ENCODE data around the gene RSKR.
A peak's percentile ranks its signal among the peaks of the same experiment; 100 is the strongest.

Gene RSKR

GRCh38 chr17:28657756-28658155 is 43.8 kb upstream of the RSKR start:
- TF ChIP-seq REST (IDR thresholded peaks at IDR 0.05; ENCODE audit: insufficient read depth in 1 of 2, low read depth in 2 of 2, low read length in 2 of 2) (no peak), FOXP2 (optimal IDR thresholded peaks at IDR 0.05; ENCODE audit: borderline replicate concordance, extremely low read depth, extremely low read length, insufficient read depth) (no peak)

- no peak for TF ChIP-seq POLR2AphosphoS5 (IDR thresholded peaks at IDR 0.05; ENCODE audit: low read depth, low read length)
- TF ChIP-seq FOXP2 (optimal IDR thresholded peaks at IDR 0.05; ENCODE audit: borderline replicate concordance, extremely low read depth, extremely low read length, insufficient read depth) = no peak
- no peak for TF ChIP-seq SIN3A (IDR thresholded peaks at IDR 0.05; ENCODE audit: borderline replicate concordance, insufficient read depth, low read length)
Observed at GRCh38 chr17:28655160-28655559, 41.2 kb upstream of the RSKR start.

GRCh38 chr17:28648698-28649097 is 34.7 kb upstream of the RSKR start:
- TF ChIP-seq FOXP2 (optimal IDR thresholded peaks at IDR 0.05; ENCODE audit: borderline replicate concordance, extremely low read depth, extremely low read length, insufficient read depth) = no peak
- no peak for TF ChIP-seq REST (IDR thresholded peaks at IDR 0.05; ENCODE audit: insufficient read depth in 1 of 2, low read depth in 2 of 2, low read length in 2 of 2)
- no peak for TF ChIP-seq POLR2AphosphoS5 (IDR thresholded peaks at IDR 0.05; ENCODE audit: low read depth, low read length)
- no peak for TF ChIP-seq SIN3A (IDR thresholded peaks at IDR 0.05; ENCODE audit: borderline replicate concordance, insufficient read depth, low read length)
- no peak for TF ChIP-seq TAF1 (IDR thresholded peaks at IDR 0.05; ENCODE audit: borderline replicate concordance, insufficient read depth, low read length)

- TF ChIP-seq TAF1 (IDR thresholded peaks at IDR 0.05; ENCODE audit: borderline replicate concordance, insufficient read depth, low read length) = no peak
Observed at GRCh38 chr17:28646039-28646754, 32.2 kb upstream of the RSKR start.

- TF ChIP-seq FOXP2 (optimal IDR thresholded peaks at IDR 0.05; ENCODE audit: borderline replicate concordance, extremely low read depth, extremely low read length, insufficient read depth) (no peak), SIN3A (IDR thresholded peaks at IDR 0.05; ENCODE audit: borderline replicate concordance, insufficient read depth, low read length) (no peak), POLR2AphosphoS5 (IDR thresholded peaks at IDR 0.05; ENCODE audit: low read depth, low read length) (no peak), TAF1 (IDR thresholded peaks at IDR 0.05; ENCODE audit: borderline replicate concordance, insufficient read depth, low read length) (no peak), REST (IDR thresholded peaks at IDR 0.05; ENCODE audit: insufficient read depth in 1 of 2, low read depth in 2 of 2, low read length in 2 of 2) (no peak)
Observed at GRCh38 chr17:28645576-28645939, 31.6 kb upstream of the RSKR start.

- TF ChIP-seq REST (IDR thresholded peaks at IDR 0.05; ENCODE audit: insufficient read depth in 1 of 2, low read depth in 2 of 2, low read length in 2 of 2) (0 out of 4 replicates have a peak, but pooled peaks of 1 of the 2 experiments have one; percentile 24), FOXP2 (optimal IDR thresholded peaks at IDR 0.05; ENCODE audit: borderline replicate concordance, extremely low read depth, extremely low read length, insufficient read depth) (peak; percentile 92), TAF1 (IDR thresholded peaks at IDR 0.05; ENCODE audit: borderline replicate concordance, insufficient read depth, low read length) (peak; percentile 86; the same call in 1 of the 2 replicates), SIN3A (IDR thresholded peaks at IDR 0.05; ENCODE audit: borderline replicate concordance, insufficient read depth, low read length) (peak; percentile 46; the same call in 1 of the 2 replicates), POLR2AphosphoS5 (IDR thresholded peaks at IDR 0.05; ENCODE audit: low read depth, low read length) (peak; percentile 73)
Observed at GRCh38 chr17:28644787-28645575, 31.0 kb upstream of the RSKR start, which contains the start of gene BLTP2. TSS of gene BLTP2 (minus strand) at chr17:28645158. CDS start at chr17:28645056, 102 bp downstream.
